Astrocyte (in vitro differentiated cells and primary cell): ENCODE measurements around the gene MYCBP2. TPM values are rescaled to one million over a fixed set of nuclear protein-coding genes. Genes with fewer than 3 reads are reported as not detected.
"Not testable (repeated sequence)": the region's sequence is repeated elsewhere in the genome, so short reads cannot be mapped to it uniquely, and the experiment has no call there.

Experiments
- DNase-seq: peaks from one replicate; pipeline ENCODE4 v3.0.0-alpha.2; 2010; ENCODE audit warnings: low read depth
- FAIRE-seq: peaks from 2 replicates; lab custom pipeline; 2011; peaks lifted over from hg19 to GRCh38; lab: Jason Lieb, UNC
- H2AFZ ChIP-seq: 2 replicates; pipeline ENCODE4 v1.6.0; 2012; ENCODE audit warnings: low read depth, low read length, inconsistent platforms
- H3K27ac ChIP-seq: 2 replicates; pipeline ENCODE4 v1.5.1; 2011; ENCODE audit warnings: low read depth, low read length, inconsistent platforms
- H3K27me3 ChIP-seq: 2 replicates; pipeline ENCODE4 v1.6.0; 2011; ENCODE audit warnings: low read length, inconsistent platforms; ENCODE audit not compliant: insufficient read depth
- H3K36me3 ChIP-seq: 2 replicates; pipeline ENCODE4 v1.5.1; 2011; ENCODE audit warnings: low read length, inconsistent platforms; ENCODE audit not compliant: insufficient read depth
- H3K4me1 ChIP-seq: 2 replicates; pipeline ENCODE4 v1.5.1; 2011; ENCODE audit warnings: low read length, inconsistent platforms; ENCODE audit not compliant: insufficient read depth
- H3K4me2 ChIP-seq: 2 replicates; pipeline ENCODE4 v1.6.0; 2012; ENCODE audit warnings: low read length, inconsistent platforms
- H3K4me3 ChIP-seq: 2 replicates; pipeline ENCODE4 v1.5.1; 2011; ENCODE audit warnings: low read depth, mild to moderate bottlenecking, low read length, inconsistent platforms; ENCODE audit not compliant: insufficient read depth
- H3K79me2 ChIP-seq: 2 replicates; pipeline ENCODE4 v1.6.0; 2012; ENCODE audit warnings: mild to moderate bottlenecking, low read length, inconsistent platforms; ENCODE audit not compliant: insufficient read depth
- H3K9ac ChIP-seq: 2 replicates; pipeline ENCODE4 v1.6.0; 2012; ENCODE audit warnings: mild to moderate bottlenecking, low read length, inconsistent platforms
- H3K9me3 ChIP-seq: 2 replicates; pipeline ENCODE4 v1.5.1; 2012; ENCODE audit warnings: low read depth, mild to moderate bottlenecking, low read length, inconsistent platforms; ENCODE audit not compliant: insufficient read depth
- H4K20me1 ChIP-seq: 2 replicates; pipeline ENCODE4 v1.6.0; 2012; ENCODE audit warnings: low read length, inconsistent platforms; ENCODE audit not compliant: insufficient read depth
- H3K27ac Mint-ChIP-seq: one replicate; pipeline ENCODE4 v1.8.0; 2021; ENCODE audit warnings: mild to moderate bottlenecking, mixed read lengths; ENCODE audit not compliant: unreplicated experiment
- H3K27me3 Mint-ChIP-seq: one replicate; pipeline ENCODE4 v1.8.0; 2021; ENCODE audit warnings: low read depth, mixed read lengths; ENCODE audit not compliant: unreplicated experiment
- H3K36me3 Mint-ChIP-seq: one replicate; pipeline ENCODE4 v1.8.0; 2021; ENCODE audit warnings: low read depth, mixed read lengths; ENCODE audit not compliant: unreplicated experiment
- H3K4me1 Mint-ChIP-seq: one replicate; pipeline ENCODE4 v1.8.0; 2021; ENCODE audit warnings: low read depth, mixed read lengths; ENCODE audit not compliant: unreplicated experiment
- H3K4me3 Mint-ChIP-seq: one replicate; pipeline ENCODE4 v1.8.0; 2021; ENCODE audit warnings: mild to moderate bottlenecking, moderate library complexity, mixed read lengths; ENCODE audit not compliant: unreplicated experiment
- H3K9me3 Mint-ChIP-seq: one replicate; pipeline ENCODE4 v1.8.0; 2021; ENCODE audit warnings: mild to moderate bottlenecking, mixed read lengths; ENCODE audit not compliant: unreplicated experiment
- EZH2 ChIP-seq: IDR thresholded peaks from 2 replicates; pipeline ENCODE4 v1.6.1; 2012; ENCODE audit warnings: mild to moderate bottlenecking, low read length, inconsistent platforms; ENCODE audit not compliant: insufficient read depth
- total RNA-seq: library from RNA; stranded (reverse); gene quantifications from 2 replicates; pipeline ENCODE4 v1.2.1, GENCODE V29; 2021
- TF ChIP-seq, protein P1 (sequence below): IDR thresholded peaks from 2 replicates; pipeline ENCODE4 v1.5.1; 2011; ENCODE audit warnings: low read depth, mild to moderate bottlenecking, inconsistent platforms, low read length, moderate library complexity; ENCODE audit not compliant: insufficient read depth

Gene MYCBP2
- total RNA-seq, 1 donor from 2014 or later, result 72.3 TPM

DNA sequence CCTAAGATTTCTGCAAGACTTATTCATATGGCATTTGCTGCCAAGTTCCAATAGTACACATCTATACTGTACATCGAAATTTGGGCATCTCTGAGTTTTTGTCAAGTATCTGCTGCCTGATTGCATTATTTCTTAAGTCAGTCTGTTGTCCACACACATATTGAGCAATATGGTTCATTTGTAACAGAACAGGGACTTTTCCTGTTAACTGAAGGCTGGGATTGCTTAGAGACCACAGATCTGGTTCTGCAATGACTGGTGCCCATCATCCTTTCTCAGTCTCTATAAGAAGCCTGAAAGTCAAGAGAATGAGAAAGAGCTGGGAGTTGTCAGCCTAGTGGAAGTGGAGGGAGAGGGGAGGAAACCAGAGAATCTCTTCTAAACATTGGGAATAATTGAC, 22.5 kb upstream of the MYCBP2 start:
- Histone ChIP-seq H3K9ac (no peak overlapping the region), H3K4me3 (no peak overlapping the region), H3K36me3 (no peaks in the 10 kb centered on the region), H3K27me3 (no peaks in the 10 kb centered on the region), H3K79me2 (no peaks in the 10 kb centered on the region), H3K9me3 (no peaks in the 10 kb centered on the region), H2AFZ (no peak overlapping the region), H3K4me1 (no peaks in the 10 kb centered on the region), H3K27ac (no peak overlapping the region), H3K4me2 (no peak overlapping the region), H4K20me1 (no peaks in the 10 kb centered on the region)
- TF ChIP-seq, protein P1, sequence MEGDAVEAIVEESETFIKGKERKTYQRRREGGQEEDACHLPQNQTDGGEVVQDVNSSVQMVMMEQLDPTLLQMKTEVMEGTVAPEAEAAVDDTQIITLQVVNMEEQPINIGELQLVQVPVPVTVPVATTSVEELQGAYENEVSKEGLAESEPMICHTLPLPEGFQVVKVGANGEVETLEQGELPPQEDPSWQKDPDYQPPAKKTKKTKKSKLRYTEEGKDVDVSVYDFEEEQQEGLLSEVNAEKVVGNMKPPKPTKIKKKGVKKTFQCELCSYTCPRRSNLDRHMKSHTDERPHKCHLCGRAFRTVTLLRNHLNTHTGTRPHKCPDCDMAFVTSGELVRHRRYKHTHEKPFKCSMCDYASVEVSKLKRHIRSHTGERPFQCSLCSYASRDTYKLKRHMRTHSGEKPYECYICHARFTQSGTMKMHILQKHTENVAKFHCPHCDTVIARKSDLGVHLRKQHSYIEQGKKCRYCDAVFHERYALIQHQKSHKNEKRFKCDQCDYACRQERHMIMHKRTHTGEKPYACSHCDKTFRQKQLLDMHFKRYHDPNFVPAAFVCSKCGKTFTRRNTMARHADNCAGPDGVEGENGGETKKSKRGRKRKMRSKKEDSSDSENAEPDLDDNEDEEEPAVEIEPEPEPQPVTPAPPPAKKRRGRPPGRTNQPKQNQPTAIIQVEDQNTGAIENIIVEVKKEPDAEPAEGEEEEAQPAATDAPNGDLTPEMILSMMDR, result no peak
- no peak for TF ChIP-seq EZH2
- DNase-seq, result no peak
- peaks cover 5% of the 10 kb centered on the region for H3K9me3 Mint-ChIP-seq
- no peak overlapping the region for H3K27ac Mint-ChIP-seq
- H3K4me1 Mint-ChIP-seq, result no peaks in the 10 kb centered on the region
- H3K36me3 Mint-ChIP-seq, result no peaks in the 10 kb centered on the region
- no peak for FAIRE-seq
- H3K27me3 Mint-ChIP-seq, result peaks cover 2% of the 10 kb centered on the region
- H3K4me3 Mint-ChIP-seq, result no peak overlapping the region

DNA sequence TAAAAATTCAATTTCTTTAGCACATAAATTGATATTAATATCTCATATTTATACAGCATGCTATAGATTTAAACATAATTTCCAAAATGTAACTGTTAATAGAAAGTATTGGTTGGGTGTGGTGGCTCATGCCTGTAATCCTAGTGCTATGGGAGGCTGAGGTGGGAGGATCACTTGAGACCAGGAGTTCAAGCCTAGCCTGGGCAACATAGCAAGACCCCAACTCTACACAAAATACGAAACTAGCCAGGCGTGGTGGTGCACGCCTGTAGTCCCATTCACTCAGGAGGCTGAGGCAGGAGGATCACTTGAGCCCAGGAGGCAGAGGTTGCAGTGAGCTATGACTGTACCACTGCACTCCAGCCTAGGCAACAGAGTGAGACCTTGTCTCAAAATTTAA, 20.5 kb upstream of the MYCBP2 start:
- H3K4me2 ChIP-seq, H3K4me1 Mint-ChIP-seq, H3K4me1 ChIP-seq, H3K36me3 ChIP-seq, H3K27ac ChIP-seq, H3K27me3 ChIP-seq, H4K20me1 ChIP-seq, H3K9me3 ChIP-seq, H3K9ac ChIP-seq, H3K79me2 ChIP-seq, H3K27ac Mint-ChIP-seq, H3K4me3 Mint-ChIP-seq, H3K36me3 Mint-ChIP-seq, H2AFZ ChIP-seq, H3K4me3 ChIP-seq, H3K9me3 Mint-ChIP-seq, DNase-seq, H3K27me3 Mint-ChIP-seq, FAIRE-seq: not testable (repeated sequence)

DNA sequence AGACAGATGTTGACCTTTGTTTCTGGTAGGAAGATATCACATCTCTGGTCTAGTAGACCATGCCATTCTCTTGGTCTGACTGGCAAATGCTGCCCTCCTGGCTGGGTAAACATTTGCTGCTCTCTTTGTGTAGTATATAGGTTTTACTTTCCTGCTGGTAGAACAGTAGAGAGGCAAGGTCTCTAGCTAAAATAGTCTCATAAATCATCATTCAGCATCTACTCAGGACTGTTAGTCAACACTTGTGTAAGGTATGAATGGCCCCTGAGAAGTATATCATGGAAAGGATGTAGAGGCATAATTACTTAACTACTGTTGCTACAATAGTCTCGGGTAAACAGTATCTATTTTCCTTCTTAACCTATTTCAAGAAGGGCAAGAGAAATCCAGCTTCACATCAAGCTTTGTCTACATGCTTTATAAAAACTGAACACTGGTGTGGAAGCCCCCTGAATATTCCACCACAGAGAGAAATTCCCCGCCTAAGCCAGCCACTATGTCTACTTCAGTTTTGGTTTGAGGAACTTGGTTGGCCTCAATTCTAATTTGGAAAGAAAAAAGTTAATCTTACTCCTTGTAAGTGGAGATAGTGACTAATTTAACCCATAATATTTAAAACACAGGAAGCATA, 18.4 kb upstream of the MYCBP2 start:
- no peak overlapping the region for H3K27ac ChIP-seq
- no peak overlapping the region for H2AFZ ChIP-seq
- no peak for FAIRE-seq
- no peak overlapping the region for H3K9ac ChIP-seq
- Mint-ChIP-seq H3K4me1 (no peaks in the 10 kb centered on the region), H3K36me3 (no peaks in the 10 kb centered on the region), H3K4me3 (no peak overlapping the region), H3K27me3 (no peaks in the 10 kb centered on the region), H3K27ac (no peak overlapping the region), H3K9me3 (no peaks in the 10 kb centered on the region)
- peaks cover 3% of the 10 kb centered on the region for H3K27me3 ChIP-seq
- H3K9me3 ChIP-seq, result no peaks in the 10 kb centered on the region
- no peaks in the 10 kb centered on the region for H4K20me1 ChIP-seq
- TF ChIP-seq, protein P1, result no peak
- TF ChIP-seq EZH2, result no peak
- no peaks in the 10 kb centered on the region for H3K79me2 ChIP-seq
- no peak overlapping the region for H3K4me3 ChIP-seq
- H3K36me3 ChIP-seq, result no peaks in the 10 kb centered on the region
- DNase-seq, result no peak
- no peak overlapping the region for H3K4me2 ChIP-seq
- H3K4me1 ChIP-seq, result no peaks in the 10 kb centered on the region
